GM19239 (cell line): ENCODE data around the gene IDH1.
"Not testable (repeated sequence)": the region's sequence is repeated elsewhere in the genome, so short reads cannot be mapped to it uniquely, and the experiment has no call there.

Experiments
- DNase-seq: peaks from one replicate; pipeline ENCODE4 v3.0.0; 2011; ENCODE audit warnings: low spot score; ENCODE audit not compliant: insufficient read length
- FAIRE-seq: peaks from 2 replicates; lab custom pipeline; 2011; peaks lifted over from hg19 to GRCh38; lab: Jason Lieb, UNC

The IDH1 gene

DNA sequence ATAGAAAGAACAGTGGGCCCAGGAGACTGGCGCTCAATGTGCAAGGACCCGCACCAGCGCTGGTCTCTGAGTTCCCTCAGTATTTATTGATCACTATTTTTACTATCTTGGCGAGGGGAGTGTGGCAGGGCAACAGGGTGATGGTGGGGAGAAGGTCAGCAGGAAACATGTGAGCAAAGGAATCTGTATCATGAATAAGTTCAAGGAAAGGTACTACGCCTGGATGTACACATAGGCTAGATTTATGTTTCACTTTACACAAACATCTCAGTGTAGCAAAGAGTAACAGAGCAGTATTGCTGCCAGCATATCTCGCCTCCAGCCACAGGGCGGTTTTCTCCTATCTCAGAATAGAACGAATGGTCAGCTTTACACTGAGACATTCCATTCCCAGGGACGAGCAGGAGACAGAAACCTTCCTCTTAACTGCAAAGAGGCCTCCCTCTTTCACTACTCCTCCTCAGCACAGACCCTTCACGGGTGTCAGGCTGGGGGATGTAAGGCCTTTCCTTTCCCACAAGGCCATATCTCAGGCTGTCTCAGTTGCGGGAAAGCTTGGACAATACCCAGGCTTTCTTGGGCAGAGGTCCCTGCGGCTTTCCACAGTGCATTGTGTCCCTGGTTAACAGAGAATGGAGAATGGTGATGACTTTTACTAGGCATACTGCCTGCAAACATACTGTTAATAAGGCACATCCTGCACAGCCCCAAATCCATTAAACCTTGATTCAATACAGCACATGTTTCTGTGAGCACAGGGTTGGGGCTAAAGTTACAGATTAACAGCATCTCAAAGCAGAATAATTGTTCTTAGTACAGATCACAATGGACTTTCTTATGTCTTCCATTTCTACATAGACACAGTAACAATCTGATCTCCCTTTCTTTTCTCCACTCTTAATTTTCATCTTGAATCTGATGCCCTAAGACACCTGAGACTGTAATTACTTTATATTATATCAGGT lies 2.3 kb upstream of the IDH1 start:
- DNase-seq, FAIRE-seq: not testable (repeated sequence)

DNA sequence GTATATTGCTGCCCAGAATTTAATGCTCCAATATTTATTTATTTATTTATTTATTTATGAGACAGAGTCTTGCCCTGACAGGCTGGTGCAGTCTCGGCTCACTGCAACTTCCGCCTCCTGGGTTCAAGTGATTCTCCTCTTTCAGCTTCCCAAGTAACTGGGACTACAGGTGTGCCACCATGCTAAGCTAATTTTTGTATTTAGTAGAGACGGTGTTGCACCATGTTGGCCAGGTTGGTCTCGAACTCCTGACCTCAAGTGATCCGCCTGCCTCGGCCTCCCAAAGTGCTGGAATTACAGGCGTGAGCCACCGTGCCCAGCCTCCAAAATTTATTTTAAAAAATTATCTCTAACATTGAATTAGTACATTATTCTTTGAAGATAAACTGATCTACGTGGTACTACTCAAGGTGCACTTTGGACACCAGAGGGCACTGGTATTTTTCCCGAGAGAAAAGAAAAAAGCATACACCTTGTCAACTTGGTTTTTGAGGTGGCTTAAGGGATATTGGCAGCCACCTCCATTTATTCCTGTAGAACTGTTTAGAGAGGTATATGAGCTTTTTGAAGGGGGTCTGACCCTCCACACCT lies 1.4 kb upstream of the IDH1 start:
- FAIRE-seq (no peak), DNase-seq (no peak)

DNA sequence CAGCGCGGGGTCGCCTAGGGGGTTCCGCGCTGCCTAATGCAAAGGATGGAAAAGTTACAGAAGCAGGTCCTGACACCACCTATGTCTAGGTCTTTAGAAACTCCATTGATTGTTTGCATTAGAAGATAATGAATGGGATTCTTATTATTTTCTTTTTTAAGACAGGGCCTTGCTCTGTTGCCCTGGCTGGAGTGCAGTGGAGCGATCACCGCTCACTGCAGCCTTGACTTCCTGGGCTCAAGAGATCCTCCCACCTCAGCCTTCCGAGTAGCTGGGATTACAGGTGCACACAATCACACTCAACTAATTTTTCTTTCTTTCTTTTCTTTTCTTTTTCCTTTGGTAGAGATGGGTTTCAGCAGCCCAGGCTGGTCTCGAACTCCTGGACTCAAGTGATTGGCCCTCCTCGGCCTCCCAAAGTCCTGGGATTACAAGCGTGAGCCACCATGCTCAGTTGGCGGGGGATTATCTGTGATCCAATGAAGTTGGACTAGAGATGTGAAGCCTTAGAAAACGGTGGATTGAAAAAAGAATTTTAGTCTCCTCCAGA lies 761 bp upstream of the IDH1 start:
- DNase-seq (no peak), FAIRE-seq (no peak)

DNA sequence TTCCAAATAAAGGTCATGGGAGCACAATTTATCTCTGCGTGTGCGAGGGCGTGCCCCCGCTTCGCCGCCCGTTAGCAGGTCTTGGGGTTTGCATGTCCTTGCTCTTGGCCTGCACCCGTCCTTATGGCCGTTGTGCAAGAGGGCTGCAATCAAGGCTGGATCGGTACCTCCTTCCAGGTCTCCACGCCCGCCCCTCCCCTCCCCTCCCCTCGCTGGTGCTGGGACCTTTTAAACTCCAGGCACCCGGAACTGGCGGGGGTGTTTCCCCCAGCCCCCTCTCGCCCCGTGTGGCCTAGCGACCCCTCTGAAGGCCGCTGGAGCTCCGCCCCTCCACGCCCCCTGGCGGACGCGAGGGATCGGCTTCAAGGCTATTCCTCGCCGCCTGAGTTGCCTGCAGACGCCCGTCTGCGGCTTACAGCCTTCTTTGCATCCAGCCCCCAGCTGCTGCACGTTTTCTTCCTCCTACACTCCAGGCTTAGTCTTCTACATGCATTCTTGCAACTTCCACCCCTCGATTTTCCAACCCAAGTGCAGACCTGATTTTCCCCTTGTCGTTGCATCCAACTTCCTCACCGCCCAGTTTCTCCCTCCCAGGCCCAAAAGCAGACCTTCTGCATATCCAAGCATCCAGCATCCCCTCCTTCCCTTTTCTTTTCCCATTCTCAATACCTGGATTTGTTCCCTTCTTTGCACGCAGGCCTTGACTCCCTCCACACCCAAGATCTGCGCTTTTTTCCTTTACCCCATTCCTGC lies 577 bp downstream of the IDH1 start:
- DNase-seq, result peak; percentile 72
- peak; percentile 88 for FAIRE-seq

DNA sequence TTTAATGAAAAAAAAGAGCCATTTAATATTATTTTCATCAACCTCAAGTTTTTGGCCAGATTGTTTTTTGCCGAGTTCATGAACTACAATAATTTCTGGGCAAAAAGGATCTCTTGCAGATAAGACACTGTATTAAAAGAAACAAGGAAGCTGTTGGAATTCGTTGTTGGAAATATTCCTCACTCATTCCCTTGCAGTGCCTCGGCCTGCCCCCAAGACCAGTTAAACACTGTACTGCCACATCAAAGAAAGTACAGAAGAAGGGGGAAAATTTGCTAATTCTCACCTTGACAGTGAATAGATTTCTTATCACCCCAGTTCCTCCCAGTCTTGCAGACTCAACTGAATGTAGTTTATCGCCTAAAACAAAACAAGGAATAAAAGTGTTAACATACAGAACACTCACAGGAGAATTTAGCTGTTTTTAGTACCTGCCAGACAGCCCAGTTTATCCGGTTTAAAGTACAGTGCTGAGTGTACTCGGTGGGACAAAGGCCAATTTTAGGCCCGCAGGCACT lies 1.2 kb downstream of the IDH1 start:
- DNase-seq (no peak), FAIRE-seq (no peak)

DNA sequence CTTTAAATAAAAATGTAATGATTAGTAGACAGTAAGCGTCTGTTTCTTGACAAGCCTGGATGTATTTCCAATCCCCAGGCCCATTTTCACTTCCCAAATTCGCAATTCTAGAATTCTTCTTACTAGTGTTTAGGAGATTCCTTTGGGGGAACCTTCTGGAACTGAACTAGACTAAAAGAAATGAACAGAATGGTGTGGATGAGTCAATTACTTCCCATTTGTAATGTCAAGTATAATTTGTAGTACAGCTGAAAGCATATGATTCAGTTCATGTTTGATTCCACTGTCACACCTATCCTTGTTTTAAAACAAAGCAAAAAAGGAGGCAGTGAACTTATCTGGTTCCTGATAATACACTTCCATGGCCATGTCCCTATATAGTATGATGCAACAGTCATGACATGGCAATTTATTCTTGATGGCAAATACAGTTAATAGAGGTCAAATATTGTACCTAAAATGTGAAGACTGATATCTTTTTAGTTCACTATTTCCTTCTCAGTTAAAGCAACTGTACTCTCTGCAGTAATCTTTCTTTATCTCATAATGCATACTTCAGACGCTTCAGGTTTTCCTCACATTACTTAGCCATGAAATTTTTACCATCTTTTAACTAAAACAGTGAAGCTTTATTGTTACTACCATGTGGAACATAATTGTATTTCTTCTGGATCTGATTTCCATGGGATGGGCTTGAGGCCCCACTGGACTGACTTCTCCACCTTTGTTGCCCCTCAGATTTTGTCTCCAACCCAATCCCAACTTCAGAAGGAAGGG lies 2.0 kb downstream of the IDH1 start:
- DNase-seq, result no peak
- no peak for FAIRE-seq

DNA sequence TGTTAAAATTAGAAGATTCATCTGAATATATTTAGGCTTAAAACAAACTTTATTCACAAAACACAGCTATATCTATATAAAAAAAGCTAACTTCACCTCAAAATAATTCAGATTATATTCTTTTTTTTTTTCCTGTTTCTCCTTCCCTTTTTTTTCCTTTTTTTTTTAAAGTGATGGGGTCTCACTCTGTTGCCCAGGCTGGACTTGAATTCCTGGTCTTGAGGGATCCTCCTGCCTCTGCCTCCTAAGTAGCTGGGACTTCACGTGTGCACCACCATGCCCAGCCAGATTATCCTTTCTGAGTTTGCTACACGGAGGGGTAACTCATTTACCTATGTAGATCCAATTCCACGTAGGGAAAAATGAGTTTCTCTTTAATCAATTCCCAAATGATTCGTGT lies 3.8 kb downstream of the IDH1 start:
- DNase-seq (no peak), FAIRE-seq (no peak)

DNA sequence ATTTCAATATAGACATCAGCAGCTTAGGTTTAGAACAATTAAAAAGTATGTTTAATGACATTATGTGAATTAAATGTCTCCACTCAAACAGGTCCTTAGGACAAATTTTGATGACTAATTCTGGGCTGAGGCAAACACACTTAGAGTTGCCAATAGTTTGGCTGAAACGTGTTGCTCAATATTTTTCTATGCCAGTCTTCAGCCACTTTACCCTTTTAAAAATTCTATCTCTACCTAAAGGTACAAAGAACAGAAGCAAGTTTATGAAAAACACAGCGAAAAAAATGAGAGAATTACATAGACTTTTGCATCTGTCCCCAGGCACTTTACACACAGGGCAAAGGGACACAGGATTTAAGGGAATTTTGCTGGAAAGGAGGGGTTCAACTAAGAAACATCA lies 4.5 kb downstream of the IDH1 start:
- DNase-seq (no peak), FAIRE-seq (no peak)

DNA sequence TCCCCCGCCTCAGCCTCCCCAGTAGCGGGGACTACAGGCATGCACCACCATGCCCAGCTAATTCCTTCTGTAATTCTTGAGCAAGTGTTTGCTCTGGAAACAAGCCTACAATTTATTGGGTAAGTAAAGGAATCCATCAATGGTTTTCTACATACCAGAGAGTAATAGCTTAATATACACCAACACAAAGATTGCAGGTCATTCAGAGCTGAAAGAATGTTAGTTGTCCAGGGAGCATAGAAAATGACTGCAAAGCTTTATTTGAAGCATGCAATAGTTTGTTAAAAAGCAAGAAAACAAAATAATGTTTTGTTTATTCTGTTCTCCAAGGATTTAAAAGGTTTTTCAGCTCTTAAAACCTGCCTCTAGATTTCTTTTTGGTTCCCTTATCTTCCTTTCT lies 5.6 kb downstream of the IDH1 start:
- DNase-seq (no peak), FAIRE-seq (no peak)

DNA sequence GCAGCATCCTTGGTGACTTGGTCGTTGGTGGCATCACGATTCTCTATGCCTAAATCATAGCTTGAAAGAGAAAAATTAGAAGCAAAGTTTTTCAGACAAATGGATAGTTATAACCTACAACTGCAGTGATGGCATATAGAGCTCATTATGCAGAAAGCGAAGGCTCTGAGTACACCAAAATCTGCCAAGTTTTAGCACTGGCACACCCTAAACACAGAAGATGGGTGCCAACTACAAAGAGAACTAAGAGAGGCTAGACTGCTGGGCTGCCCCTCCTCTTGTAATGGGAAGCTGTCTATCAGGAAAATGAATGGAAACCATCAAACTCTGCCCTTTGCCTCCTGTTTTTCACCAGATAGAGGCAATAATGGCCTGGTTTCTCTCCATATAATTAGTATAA lies 6.3 kb downstream of the IDH1 start:
- FAIRE-seq, result no peak
- DNase-seq, result no peak

DNA sequence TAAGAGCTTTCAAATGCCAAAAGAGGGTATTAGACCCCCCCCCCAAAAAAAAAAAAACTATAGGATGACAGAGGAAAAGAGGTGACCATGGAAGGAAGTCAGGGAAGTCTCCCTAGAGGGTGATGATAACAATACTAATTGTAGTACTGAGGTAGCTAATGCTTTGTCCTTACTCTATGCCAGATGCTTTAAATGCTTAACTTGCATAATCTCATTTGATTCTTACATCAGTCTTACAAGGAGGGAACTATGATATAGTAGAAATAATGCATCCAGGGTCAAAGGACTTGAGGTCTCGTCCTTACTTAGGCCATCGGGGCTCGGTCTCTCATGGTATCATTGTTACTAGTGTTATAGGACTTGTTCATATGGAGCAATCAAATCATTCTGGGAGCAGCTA lies 9.1 kb downstream of the IDH1 start:
- FAIRE-seq, result no peak

DNA sequence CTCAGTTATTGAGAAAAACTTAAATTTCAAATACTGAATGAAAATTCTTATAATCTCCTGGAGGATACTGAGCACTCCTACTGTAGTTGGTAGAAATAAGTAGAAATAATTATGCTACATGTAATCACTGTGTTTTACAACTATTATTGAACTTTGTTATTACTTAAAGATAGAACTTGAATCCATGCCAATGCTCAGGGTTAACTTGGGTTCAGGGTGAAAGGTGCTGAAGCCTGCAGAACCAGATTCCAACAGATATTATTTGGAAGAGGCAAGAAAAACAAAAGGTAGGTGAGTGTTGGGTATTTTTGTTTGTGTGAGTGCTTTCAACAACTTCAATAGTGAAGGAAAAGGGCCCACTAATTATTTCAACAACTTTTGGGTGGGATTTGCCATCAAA lies 10.4 kb downstream of the IDH1 start:
- DNase-seq (no peak), FAIRE-seq (no peak)

More for the DNA sequence above, 9.1 kb downstream of the IDH1 start:
- no peak for DNase-seq

DNA sequence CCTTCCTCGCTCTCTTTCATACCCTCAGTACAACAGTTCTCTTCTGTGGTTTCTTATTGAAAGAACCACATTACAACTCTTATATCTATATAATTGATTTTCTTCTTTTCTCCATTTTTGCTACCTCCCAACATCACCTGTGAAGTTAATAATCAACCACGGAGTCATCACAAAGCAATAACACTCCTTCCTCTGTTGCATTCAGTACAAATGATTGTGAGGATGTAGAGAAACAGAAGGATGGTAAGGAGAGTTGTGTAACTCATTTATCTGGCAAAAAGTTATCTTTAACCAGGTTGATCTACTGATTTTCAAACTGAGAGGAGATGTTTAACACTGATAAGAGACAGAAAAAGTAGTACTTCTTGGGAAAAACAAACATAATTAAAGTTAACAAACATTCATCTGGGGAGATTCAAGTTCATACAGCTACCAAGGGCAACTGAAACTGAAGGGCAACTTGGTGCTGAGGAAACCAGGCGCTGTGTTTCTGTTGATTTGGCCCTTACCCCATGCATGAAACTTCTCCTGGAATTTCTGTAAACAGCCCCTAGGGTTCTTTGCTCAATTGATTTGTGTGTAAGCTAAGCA lies 14.2 kb downstream of the IDH1 start:
- FAIRE-seq, result peak; percentile 26
- DNase-seq, result no peak

DNA sequence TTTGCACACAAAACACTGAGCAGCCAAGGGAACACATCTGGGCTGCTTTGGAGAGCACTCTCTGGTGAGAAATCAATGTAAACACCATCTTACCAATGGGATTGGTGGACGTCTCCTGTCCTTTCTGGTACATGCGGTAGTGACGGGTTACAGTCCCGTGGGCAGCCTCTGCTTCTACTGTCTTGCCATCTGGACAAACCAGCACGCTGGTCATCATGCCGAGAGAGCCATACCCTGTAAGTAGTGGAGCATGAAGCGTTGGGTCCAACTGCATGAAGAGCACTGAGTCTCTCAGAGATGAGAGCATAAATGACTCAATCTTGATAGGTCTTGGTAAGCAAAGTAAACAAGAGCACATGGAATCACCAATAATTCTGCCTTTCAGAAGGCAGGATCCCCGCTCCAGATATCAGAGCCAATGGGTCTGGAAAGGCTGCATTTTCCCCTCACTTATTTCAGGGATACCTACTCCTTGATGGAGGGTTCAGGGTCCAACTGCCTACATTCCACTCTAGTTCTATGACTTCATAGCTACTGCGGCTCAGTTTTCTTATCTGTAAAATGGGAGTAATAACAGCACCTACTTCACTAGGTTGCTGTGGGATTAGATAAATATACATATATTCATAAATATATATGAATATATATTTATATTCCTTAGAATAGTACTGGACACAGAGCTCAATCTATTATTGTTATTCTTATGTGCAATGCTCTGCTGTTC lies 14.9 kb downstream of the IDH1 start:
- FAIRE-seq, result no peak

DNA sequence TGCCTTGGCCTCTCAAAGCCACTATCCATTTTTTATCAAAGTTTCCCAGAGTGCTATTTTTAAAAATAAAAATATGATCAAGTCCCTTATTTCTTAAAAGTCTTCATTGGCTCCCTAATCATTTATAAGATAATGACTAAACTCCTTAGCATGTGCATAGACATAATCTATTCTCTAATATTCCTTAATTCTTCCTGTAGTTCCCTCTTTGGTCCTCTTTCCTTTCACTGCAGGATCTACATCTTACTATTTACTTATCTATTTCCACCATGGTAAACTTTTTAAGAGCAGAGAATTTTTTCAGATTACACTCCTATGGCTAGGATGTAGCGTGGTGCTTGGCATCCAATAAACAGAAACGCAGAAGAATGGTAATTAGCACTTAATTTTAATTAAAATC lies 19.0 kb downstream of the IDH1 start:
- DNase-seq (no peak), FAIRE-seq (no peak)

More for the DNA sequence above, 14.9 kb downstream of the IDH1 start:
- DNase-seq, result no peak

DNA sequence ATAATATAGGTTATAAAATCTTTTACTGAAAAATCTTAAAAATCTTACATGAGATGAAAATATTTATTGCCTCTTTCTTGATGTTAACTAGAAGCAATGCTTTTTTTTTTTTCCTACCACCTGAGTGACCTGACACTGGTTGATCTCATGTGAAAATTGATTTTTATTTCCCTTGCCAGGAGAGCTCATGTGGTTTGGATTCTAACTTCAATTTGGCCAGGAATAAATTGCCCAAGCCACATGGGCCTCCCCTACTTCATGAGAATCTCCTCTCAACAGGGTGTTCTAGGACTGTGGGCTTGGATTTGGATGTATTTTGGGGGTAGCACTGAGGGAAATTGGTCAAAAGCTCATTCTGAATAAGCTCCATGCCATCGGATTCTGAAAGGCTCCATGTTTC lies 20.1 kb downstream of the IDH1 start:
- FAIRE-seq, result no peak

DNA sequence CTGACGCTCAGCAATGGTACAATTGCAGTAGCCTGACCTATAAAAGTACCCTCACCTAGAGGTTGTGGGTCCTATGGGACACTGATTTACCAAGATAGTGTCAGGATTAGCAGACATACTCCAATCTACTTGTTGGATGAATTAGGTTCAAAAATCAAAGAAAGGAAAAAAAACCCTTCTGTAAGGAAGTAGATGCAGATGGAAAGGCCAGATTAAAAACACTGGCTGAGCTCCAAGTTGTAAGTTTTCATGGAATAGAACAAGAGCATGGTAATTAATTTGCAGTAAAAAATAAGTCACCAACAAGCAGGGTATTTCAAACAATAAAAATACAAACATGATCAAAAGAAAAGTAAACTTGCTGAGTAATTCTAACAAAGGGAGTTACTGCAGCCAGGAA lies 26.4 kb downstream of the IDH1 start:
- DNase-seq (no peak), FAIRE-seq (no peak)

More for the DNA sequence above, 20.1 kb downstream of the IDH1 start:
- DNase-seq, result no peak

DNA sequence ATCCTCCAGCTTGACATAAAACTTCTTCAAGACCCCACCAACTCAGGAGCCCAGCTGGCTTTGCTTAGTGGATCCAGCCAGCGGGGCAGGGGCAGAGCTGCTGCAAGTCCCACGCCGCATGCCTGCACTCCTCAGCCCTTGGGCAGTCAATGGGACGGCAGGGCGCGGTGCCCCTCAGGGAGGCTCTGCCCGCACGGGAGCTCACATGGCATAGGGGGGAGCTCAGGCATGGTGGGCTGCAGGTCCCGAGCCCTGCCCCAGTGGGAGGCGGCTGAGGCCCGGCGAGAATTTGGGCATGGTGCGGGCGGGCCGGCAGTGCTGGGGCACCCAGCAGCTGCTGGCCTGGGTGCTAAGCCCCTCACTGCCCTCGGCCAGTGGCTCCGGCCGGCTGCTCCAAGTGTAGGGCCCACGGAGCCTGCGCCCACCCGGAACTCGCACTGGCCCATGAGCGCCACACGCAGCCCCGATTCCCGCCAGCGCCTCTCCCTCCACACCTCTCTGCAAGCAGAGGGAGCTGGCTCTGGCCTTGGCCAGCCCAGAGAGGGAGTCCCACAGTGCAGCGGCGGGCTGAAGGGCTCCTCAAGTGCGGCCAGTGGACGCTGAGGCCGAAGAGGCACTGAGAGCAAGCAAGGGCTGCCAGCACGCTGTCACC lies 27.2 kb downstream of the IDH1 start:
- DNase-seq (no peak), FAIRE-seq (no peak)
